ENCODE measurements around the gene EBF3.
"Not testable (repeated sequence)": the region's sequence is repeated elsewhere in the genome, so short reads cannot be mapped to it uniquely, and the experiment has no call there.

The EBF3 gene

GRCh38 chr10:129927351-129928120 lies 36.5 kb downstream of the EBF3 start:
- no peaks in the 10 kb centered on the region for H3K27me3 Mint-ChIP-seq
- H3K36me3 Mint-ChIP-seq (ENCODE audit: low read depth), result no peaks in the 10 kb centered on the region
- intact Hi-C loops (cut with micrococcal nuclease), result no loop called here
- no peaks in the 10 kb centered on the region for H3K4me1 Mint-ChIP-seq (ENCODE audit: low read depth)
- no peaks in the 10 kb centered on the region for H3K9me3 Mint-ChIP-seq
- H3K4me3 Mint-ChIP-seq, result no peak overlapping the region
- no peak overlapping the region for H3K27ac Mint-ChIP-seq

- H3K9me3 Mint-ChIP-seq, result no peaks in the 10 kb centered on the region
- H3K27ac Mint-ChIP-seq, result no peak overlapping the region
- H3K36me3 Mint-ChIP-seq (ENCODE audit: low read depth), result no peaks in the 10 kb centered on the region
- H3K4me3 Mint-ChIP-seq, result no peak overlapping the region
- intact Hi-C loops (cut with micrococcal nuclease), result no loop called here
- H3K4me1 Mint-ChIP-seq (ENCODE audit: low read depth), result no peaks in the 10 kb centered on the region
- no peaks in the 10 kb centered on the region for H3K27me3 Mint-ChIP-seq
Measured at GRCh38 chr10:129926066-129927055, 37.7 kb downstream of the EBF3 start.

GRCh38 chr10:129924375-129925085 lies 39.5 kb downstream of the EBF3 start:
- Mint-ChIP-seq H3K27me3 (no peaks in the 10 kb centered on the region), H3K27ac (no peak overlapping the region), H3K4me3 (no peak overlapping the region), H3K9me3 (no peaks in the 10 kb centered on the region), H3K4me1 (ENCODE audit: low read depth) (no peaks in the 10 kb centered on the region), H3K36me3 (ENCODE audit: low read depth) (no peaks in the 10 kb centered on the region)
- intact Hi-C loops (cut with micrococcal nuclease), result no loop called here

GRCh38 chr10:129922598-129923123 lies 41.4 kb downstream of the EBF3 start:
- H3K27me3 Mint-ChIP-seq, result no peaks in the 10 kb centered on the region
- H3K9me3 Mint-ChIP-seq, result no peaks in the 10 kb centered on the region
- H3K4me1 Mint-ChIP-seq (ENCODE audit: low read depth), result no peaks in the 10 kb centered on the region
- intact Hi-C loops (cut with micrococcal nuclease), result no loop called here
- H3K4me3 Mint-ChIP-seq, result no peak overlapping the region
- H3K27ac Mint-ChIP-seq, result no peak overlapping the region
- no peaks in the 10 kb centered on the region for H3K36me3 Mint-ChIP-seq (ENCODE audit: low read depth)

- H3K4me3 Mint-ChIP-seq, result no peak overlapping the region
- H3K9me3 Mint-ChIP-seq, result no peaks in the 10 kb centered on the region
- H3K36me3 Mint-ChIP-seq (ENCODE audit: low read depth), result no peaks in the 10 kb centered on the region
- H3K27ac Mint-ChIP-seq, result no peak overlapping the region
- no peaks in the 10 kb centered on the region for H3K4me1 Mint-ChIP-seq (ENCODE audit: low read depth)
- intact Hi-C loops (cut with micrococcal nuclease), result no loop called here
- H3K27me3 Mint-ChIP-seq, result no peaks in the 10 kb centered on the region
Measured at GRCh38 chr10:129921801-129922597, 42.1 kb downstream of the EBF3 start.

GRCh38 chr10:129921065-129921670 lies 42.9 kb downstream of the EBF3 start:
- H3K4me3 Mint-ChIP-seq, result no peak overlapping the region
- no peaks in the 10 kb centered on the region for H3K36me3 Mint-ChIP-seq (ENCODE audit: low read depth)
- H3K27me3 Mint-ChIP-seq, result no peaks in the 10 kb centered on the region
- no peaks in the 10 kb centered on the region for H3K9me3 Mint-ChIP-seq
- intact Hi-C loops (cut with micrococcal nuclease), result no loop called here
- no peak overlapping the region for H3K27ac Mint-ChIP-seq
- no peaks in the 10 kb centered on the region for H3K4me1 Mint-ChIP-seq (ENCODE audit: low read depth)

GRCh38 chr10:129920187-129920586 lies 43.9 kb downstream of the EBF3 start:
- H3K4me3 Mint-ChIP-seq; H3K27ac Mint-ChIP-seq; H3K9me3 Mint-ChIP-seq; H3K36me3 Mint-ChIP-seq (ENCODE audit: low read depth); H3K27me3 Mint-ChIP-seq; H3K4me1 Mint-ChIP-seq (ENCODE audit: low read depth); intact Hi-C loops (cut with micrococcal nuclease): not testable (repeated sequence)

GRCh38 chr10:129919358-129919757 lies 44.7 kb downstream of the EBF3 start:
- intact Hi-C loops (cut with micrococcal nuclease), result no loop called here
- Mint-ChIP-seq H3K4me3 (no peak overlapping the region), H3K36me3 (ENCODE audit: low read depth) (no peaks in the 10 kb centered on the region), H3K4me1 (ENCODE audit: low read depth) (no peaks in the 10 kb centered on the region), H3K9me3 (no peaks in the 10 kb centered on the region), H3K27me3 (no peaks in the 10 kb centered on the region), H3K27ac (no peak overlapping the region)

GRCh38 chr10:129918836-129919235 lies 45.2 kb downstream of the EBF3 start:
- Mint-ChIP-seq H3K27ac (no peak overlapping the region), H3K4me3 (no peak overlapping the region), H3K4me1 (ENCODE audit: low read depth) (no peaks in the 10 kb centered on the region), H3K27me3 (no peaks in the 10 kb centered on the region), H3K36me3 (ENCODE audit: low read depth) (no peaks in the 10 kb centered on the region), H3K9me3 (no peaks in the 10 kb centered on the region)
- intact Hi-C loops (cut with micrococcal nuclease), result no loop called here

- intact Hi-C loops (cut with micrococcal nuclease), result no loop called here
- Mint-ChIP-seq H3K4me3 (no peak overlapping the region), H3K36me3 (ENCODE audit: low read depth) (no peaks in the 10 kb centered on the region), H3K4me1 (ENCODE audit: low read depth) (no peaks in the 10 kb centered on the region), H3K27me3 (no peaks in the 10 kb centered on the region), H3K27ac (no peak overlapping the region), H3K9me3 (no peaks in the 10 kb centered on the region)
Measured at GRCh38 chr10:129918401-129918800, 45.7 kb downstream of the EBF3 start.

GRCh38 chr10:129917936-129918335 lies 46.1 kb downstream of the EBF3 start:
- Mint-ChIP-seq H3K36me3 (ENCODE audit: low read depth) (no peaks in the 10 kb centered on the region), H3K4me1 (ENCODE audit: low read depth) (no peaks in the 10 kb centered on the region), H3K4me3 (no peak overlapping the region), H3K9me3 (no peaks in the 10 kb centered on the region), H3K27me3 (no peaks in the 10 kb centered on the region), H3K27ac (no peak overlapping the region)
- intact Hi-C loops (cut with micrococcal nuclease), result no loop called here

- Mint-ChIP-seq H3K36me3 (ENCODE audit: low read depth) (no peaks in the 10 kb centered on the region), H3K4me1 (ENCODE audit: low read depth) (no peaks in the 10 kb centered on the region), H3K27me3 (no peaks in the 10 kb centered on the region), H3K9me3 (no peaks in the 10 kb centered on the region), H3K4me3 (no peak overlapping the region), H3K27ac (no peak overlapping the region)
- intact Hi-C loops (cut with micrococcal nuclease), result no loop called here
Measured at GRCh38 chr10:129916506-129916995, 47.5 kb downstream of the EBF3 start.

Data from dendritic cell treated with granulocyte-macrophage colony-stimulating factor and Interleukin-4, amounts not matched to agents 40 ng/mL and 50 ng/mL, for 4 days (primary cell).